HepG2 (cell line): Measurements from ENCODE around the gene S100G. TPM values are rescaled to one million over a fixed set of nuclear protein-coding genes. Genes with fewer than 3 reads are reported as not detected.

Experiments used
- ATAC-seq: fragments of 200-7000 bp; cut with Tn5 transposase; 3 replicates; pipeline ENCODE4 v1.9.1; 2020; ENCODE audit warnings: mild to moderate bottlenecking, moderate library complexity
- BruUV-seq: library from RNA; stranded (reverse); fragments of 400-500 nt; replicated peaks from 2 replicates; lab custom pipeline; 2021; lab: Mats Ljungman, UMichigan
- CTCF ChIA-PET: fragments of 300-600 bp; formaldehyde crosslinking; extraction: SDS; loops from one replicate; lab custom pipeline; 2021; ENCODE audit warnings: low total read pairs, inconsistent platforms, low intra/inter-chr PET ratio; lab: Yijun Ruan, JAX
- POLR2A ChIA-PET: fragments of 350-600 bp; sonication (Branson Sonifier 250); formaldehyde crosslinking; loops from one replicate; lab custom pipeline; 2020; ENCODE audit warnings: antibody characterized with exemption, inconsistent platforms; lab: Yijun Ruan, JAX
- DNase-seq: peaks from one replicate; pipeline ENCODE4 v3.0.0-alpha.2; 2015; ENCODE audit warnings: low spot score
- FAIRE-seq: peaks from 3 replicates; lab custom pipeline; 2011; peaks lifted over from hg19 to GRCh38; lab: Jason Lieb, UNC
- H2AFZ ChIP-seq: one replicate; pipeline ENCODE4 v1.6.1; 2011; ENCODE audit warnings: low read length, inconsistent platforms
- H3K27ac ChIP-seq: fragments of 300-600 bp; 3 replicates; pipeline ENCODE4 v1.8.0; 2011; ENCODE audit warnings: mixed run types, mild to moderate bottlenecking, mixed read lengths, low read length, inconsistent platforms; ENCODE audit not compliant: insufficient read depth; ENCODE audit errors: extremely low read length
- H3K27me3 ChIP-seq, 2 experiments: fragments of 200-600 bp in 1 of 2; 2 replicates in 1 of 2; 3 replicates in 1 of 2; pipeline versions ENCODE4 v1.6.0 to v1.8.0; 2011; ENCODE audit warnings: low read length in 2 of 2, mild to moderate bottlenecking in 2 of 2, moderate library complexity in 2 of 2, inconsistent platforms in 1 of 2; ENCODE audit not compliant: insufficient read depth in 2 of 2, control insufficient read depth in 1 of 2
- H3K36me3 ChIP-seq, 2 experiments: fragments of 200-600 bp in 1 of 2; replicated peaks in 1 of 2; 2 replicates in 1 of 2; 3 replicates in 1 of 2; pipeline versions ENCODE4 v1.5.1 to v1.8.0; 2011; ENCODE audit warnings: low read length in 2 of 2, inconsistent platforms in 1 of 2; ENCODE audit not compliant: insufficient read depth in 2 of 2, control insufficient read depth in 1 of 2
- H3K4me1 ChIP-seq: 2 replicates; pipeline ENCODE4 v1.5.1; 2012; ENCODE audit warnings: low read length, inconsistent platforms; ENCODE audit not compliant: insufficient read depth
- H3K4me2 ChIP-seq: 2 replicates; pipeline ENCODE4 v1.6.0; 2011; ENCODE audit warnings: low read depth, low read length, inconsistent platforms
- H3K4me3 ChIP-seq, 3 experiments: fragments of 200-600 bp in 1 of 3; sonication (generic), shearing (Covaris generic) in 1 of 3; replicated peaks in 1 of 3; 2 replicates each; pipeline ENCODE4 v1.5.1; 2011 to 2016; ENCODE audit warnings: low read length in 3 of 3, inconsistent platforms in 2 of 3, low read depth in 2 of 3, mild to moderate bottlenecking in 2 of 3, control low read depth in 1 of 3, mixed read lengths in 1 of 3; ENCODE audit not compliant: insufficient read depth in 1 of 3
- H3K79me2 ChIP-seq: one replicate; pipeline ENCODE4 v1.6.1; 2011; ENCODE audit warnings: low read length, inconsistent platforms; ENCODE audit not compliant: insufficient read depth
- H3K9ac ChIP-seq: 2 replicates; pipeline ENCODE4 v1.6.0; 2011; ENCODE audit warnings: mild to moderate bottlenecking, low read depth, low read length, inconsistent platforms; ENCODE audit not compliant: insufficient read depth
- H3K9me3 ChIP-seq: 2 replicates; pipeline ENCODE4 v1.5.1; 2012; ENCODE audit warnings: mild to moderate bottlenecking, low read length
- H4K20me1 ChIP-seq: 2 replicates; pipeline ENCODE4 v1.6.0; 2011; ENCODE audit warnings: inconsistent platforms, mild to moderate bottlenecking, low read length, moderate library complexity; ENCODE audit not compliant: insufficient read depth
- CCDC6 ChIP-seq: sonication (generic); formaldehyde crosslinking; IDR thresholded peaks from 2 replicates; pipeline ENCODE4 v1.8.1; 2022; ENCODE audit warnings: mild to moderate bottlenecking, missing genetic modification reagents, moderate library complexity
- CHD2 ChIP-seq: IDR thresholded peaks from 2 replicates; pipeline ENCODE4 v1.6.1; 2011; ENCODE audit warnings: low read depth, low read length, improper control_type of control experiment
- FLYWCH1 ChIP-seq: sonication (generic); formaldehyde crosslinking; IDR thresholded peaks from 2 replicates; pipeline ENCODE4 v1.8.1; 2023; ENCODE audit warnings: mild to moderate bottlenecking, missing genetic modification reagents
- FOXK2 ChIP-seq: fragments of 450-650 bp; IDR thresholded peaks from 2 replicates; pipeline ENCODE4 v1.6.1; 2016
- FOXO1 ChIP-seq: sonication (generic); formaldehyde crosslinking; IDR thresholded peaks from 2 replicates; pipeline ENCODE4 v1.4.0; 2020; ENCODE audit warnings: missing genetic modification reagents
- HMGA1 ChIP-seq: sonication (generic); formaldehyde crosslinking; conservative IDR thresholded peaks from 2 replicates; pipeline ENCODE4 v1.4.0; 2020; ENCODE audit warnings: missing genetic modification reagents
- JDP2 ChIP-seq: sonication (generic); formaldehyde crosslinking; IDR thresholded peaks from 2 replicates; pipeline ENCODE4 v1.8.1; 2022; ENCODE audit warnings: missing genetic modification reagents, borderline replicate concordance
- MLX ChIP-seq: IDR thresholded peaks from 2 replicates; pipeline ENCODE4 v1.6.1; 2016
- SMARCC2 ChIP-seq: fragments of 450-650 bp; IDR thresholded peaks from 2 replicates; pipeline ENCODE4 v1.6.1; 2017; ENCODE audit warnings: antibody characterized with exemption, mild to moderate bottlenecking
- TCF7 ChIP-seq: sonication (generic); IDR thresholded peaks from 2 replicates; pipeline ENCODE4 v1.6.1; 2016; ENCODE audit warnings: antibody characterized with exemption, low read depth
- YY1 ChIP-seq: IDR thresholded peaks from 2 replicates; pipeline ENCODE4 v1.6.1; 2011; ENCODE audit warnings: low read length, low read depth, moderate library complexity, mild to moderate bottlenecking; ENCODE audit not compliant: insufficient read depth, insufficient replicate concordance
- ZBTB20 ChIP-seq: sonication (generic); formaldehyde crosslinking; IDR thresholded peaks from 2 replicates; pipeline ENCODE4 v1.8.1; 2023; ENCODE audit warnings: missing genetic modification reagents, low read depth, mild to moderate bottlenecking, borderline replicate concordance
- ZMAT5 ChIP-seq: sonication (generic); formaldehyde crosslinking; IDR thresholded peaks from 2 replicates; pipeline ENCODE4 v1.5.0; 2020; ENCODE audit warnings: mild to moderate bottlenecking, low read depth, missing genetic modification reagents, borderline replicate concordance
- ZNF256 ChIP-seq: sonication (generic); formaldehyde crosslinking; conservative IDR thresholded peaks from 2 replicates; pipeline ENCODE4 v1.4.0; 2020; ENCODE audit warnings: missing genetic modification reagents
- ZNF773 ChIP-seq: sonication (generic); formaldehyde crosslinking; IDR thresholded peaks from 2 replicates; pipeline ENCODE4 v1.4.0; 2020; ENCODE audit warnings: missing genetic modification reagents, borderline replicate concordance
- ZNF850 ChIP-seq: sonication (generic); formaldehyde crosslinking; conservative IDR thresholded peaks from 2 replicates; pipeline ENCODE4 v1.9.0; 2021; ENCODE audit warnings: mild to moderate bottlenecking, missing genetic modification reagents
- ZSCAN22 ChIP-seq: sonication (generic); formaldehyde crosslinking; IDR thresholded peaks from 2 replicates; pipeline ENCODE4 v1.4.0; 2020; ENCODE audit warnings: mild to moderate bottlenecking, missing genetic modification reagents
- WGBS: methylation state at CpG from one replicate; pipeline ENCODE4 v1.1.6; 2017; ENCODE audit warnings: low lambda C conversion rate; 5-methylcytosine and 5-hydroxymethylcytosine counted together
- in situ Hi-C: cut with HindIII; loops from 2 replicates; pipeline ENCODE4 v1.10.0; 2017; ENCODE audit warnings: low pct_unique_long_range_greater_than_20kb; ENCODE audit not compliant: extremely low pct_ligation_motif_present
- intact Hi-C: fragments of 100-400 bp; cut with micrococcal nuclease; formaldehyde crosslinking; loops from one replicate; pipeline ENCODE4 v1.10.0; 2022; ENCODE audit not compliant: unreplicated experiment
- polyA plus RNA-seq, 8 experiments: library from polyadenylated mRNA; depleted of rRNA in 3 of 8; stranded (reverse) in 7 of 8; unstranded in 1 of 8; fragments of >200 nt; fragmentation: Illumina TruSeq in 4 of 8; extraction: Trizol in 4 of 8; gene quantifications; 2 replicates each; pipeline versions ENCODE4 v1.2.1 to v1.2.3, GENCODE V29; 2011 to 2016; ENCODE audit warnings: low read depth in 4 of 8, missing spikeins in 1 of 8, mixed read lengths in 1 of 8; ENCODE audit not compliant: insufficient read depth in 1 of 8
- total RNA-seq, 5 experiments: library from RNA; depleted of rRNA; stranded (reverse); fragments of >200 nt; fragmentation: Illumina TruSeq; extraction: Trizol; gene quantifications; 2 replicates each; pipeline ENCODE4 v1.2.3, GENCODE V29; 2016; ENCODE audit warnings: low read depth in 1 of 5
- TF ChIP-seq, protein P1 (sequence below): sonication (generic); formaldehyde crosslinking; IDR thresholded peaks from 2 replicates; pipeline ENCODE4 v1.9.0; 2021; ENCODE audit warnings: missing genetic modification reagents, borderline replicate concordance
- TF ChIP-seq, protein P2 (sequence below): sonication (generic); formaldehyde crosslinking; IDR thresholded peaks from 2 replicates; pipeline ENCODE4 v1.8.1; 2023; ENCODE audit warnings: mild to moderate bottlenecking, missing genetic modification reagents, borderline replicate concordance

S100G gene
- total and polyA plus RNA-seq, 2 of the 13 experiments (the other 11 are each of a cell fraction or from before 2014, with no cell fraction given) = not detected

DNA sequence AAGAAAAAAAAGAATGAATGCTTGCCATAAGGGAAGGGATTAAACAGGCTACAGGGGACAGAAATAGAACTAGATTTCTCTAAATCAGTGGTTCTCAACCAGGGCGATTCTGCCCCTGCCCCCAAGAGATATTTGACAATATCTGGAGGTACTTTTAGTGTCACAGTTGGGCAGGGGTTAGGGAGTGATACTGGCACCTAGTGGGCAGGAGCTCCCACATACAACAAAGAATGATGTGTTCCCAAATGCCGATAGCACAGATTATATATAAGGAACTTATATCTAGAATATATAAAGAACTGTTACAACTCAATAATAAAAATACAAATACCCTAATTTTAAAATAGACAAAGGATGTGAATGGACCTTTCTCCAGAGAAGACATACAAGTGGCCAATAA, 14.7 kb downstream of the S100G start:
- TF ChIP-seq ZBTB20 (CRISPR knock-in tag) = no peak
- TF ChIP-seq, protein P1, sequence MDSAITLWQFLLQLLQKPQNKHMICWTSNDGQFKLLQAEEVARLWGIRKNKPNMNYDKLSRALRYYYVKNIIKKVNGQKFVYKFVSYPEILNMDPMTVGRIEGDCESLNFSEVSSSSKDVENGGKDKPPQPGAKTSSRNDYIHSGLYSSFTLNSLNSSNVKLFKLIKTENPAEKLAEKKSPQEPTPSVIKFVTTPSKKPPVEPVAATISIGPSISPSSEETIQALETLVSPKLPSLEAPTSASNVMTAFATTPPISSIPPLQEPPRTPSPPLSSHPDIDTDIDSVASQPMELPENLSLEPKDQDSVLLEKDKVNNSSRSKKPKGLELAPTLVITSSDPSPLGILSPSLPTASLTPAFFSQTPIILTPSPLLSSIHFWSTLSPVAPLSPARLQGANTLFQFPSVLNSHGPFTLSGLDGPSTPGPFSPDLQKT (CRISPR knock-in tag) = no peak
- TF ChIP-seq TCF7 = no peak
- no peak for TF ChIP-seq ZSCAN22 (CRISPR knock-in tag)
- TF ChIP-seq, protein P2, sequence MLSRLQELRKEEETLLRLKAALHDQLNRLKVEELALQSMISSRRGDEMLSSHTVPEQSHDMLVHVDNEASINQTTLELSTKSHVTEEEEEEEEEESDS (CRISPR knock-in tag) = no peak
- TF ChIP-seq ZNF773 (CRISPR knock-in tag) = no peak
- TF ChIP-seq CCDC6 = no peak
- TF ChIP-seq HMGA1 (CRISPR knock-in tag) = no peak
- TF ChIP-seq FLYWCH1 (CRISPR knock-in tag) = no peak
- TF ChIP-seq JDP2 (CRISPR knock-in tag) = no peak
- TF ChIP-seq SMARCC2 = no peak
- TF ChIP-seq FOXK2 = no peak
- TF ChIP-seq CHD2 = no peak
- TF ChIP-seq FOXO1 (CRISPR knock-in tag) = no peak
- TF ChIP-seq ZMAT5 (CRISPR knock-in tag) = no peak
- TF ChIP-seq YY1 = no peak
- no peak for TF ChIP-seq ZNF256
- TF ChIP-seq MLX (CRISPR knock-in tag) = no peak
- no peak for TF ChIP-seq ZNF850 (CRISPR knock-in tag)
- Histone ChIP-seq H3K4me2 (no peak overlapping the region), H3K4me1 (no peaks in the 10 kb centered on the region), H3K27ac (no peak overlapping the region), H3K9me3 (no peaks in the 10 kb centered on the region), H3K4me3 (no peak overlapping the region), H3K27me3 (no peaks in the 10 kb centered on the region), H3K36me3 (peaks cover 3 to 18% of the 10 kb centered on the region in 2 experiments; a peak in 3 of 5 replicates), H3K9ac (no peak overlapping the region), H4K20me1 (no peaks in the 10 kb centered on the region), H2AFZ (no peak overlapping the region), H3K79me2 (no peaks in the 10 kb centered on the region)
- POLR2A ChIA-PET = no interaction called here
- FAIRE-seq (no peak), ATAC-seq (no peak), DNase-seq (no peak)
- 94% methylated on average over 2 of the region's 2 CpGs for WGBS
- in situ Hi-C loops = loop anchor here (25.0 kb wide), 1 partner anchor 202 kb away; no protein-coding TSS in a partner anchor
- no TSS peak for BruUV-seq
- intact Hi-C loops = no loop called here
- CTCF ChIA-PET = no interaction called here
